Naive thymus-derived CD8-positive, alpha-beta T cell (primary cell): ENCODE results near the gene PRG2. TPM values are rescaled to one million over a fixed set of nuclear protein-coding genes. Genes with fewer than 3 reads are reported as not detected.
"Not testable (repeated sequence)": the region's sequence is repeated elsewhere in the genome, so short reads cannot be mapped to it uniquely, and the experiment has no call there.

ENCODE experiments used
- ATAC-seq, 2 donors: fragments of 150-1000 bp; cut with Tn5 transposase in 1 of 2; sonication (Bioruptor Pico), chemical (Tn5 transposase) in 1 of 2; 1 replicate in 1 of 2; 2 replicates in 1 of 2; pipeline ENCODE4 v1.10.0; 2021; ENCODE audit warnings: mild to moderate bottlenecking in 2 of 2, moderate library complexity in 2 of 2
- POLR2A ChIA-PET: fragments of 350-600 bp; sonication (Branson Sonifier 250); formaldehyde crosslinking; loops from one replicate; lab custom pipeline; 2021; ENCODE audit warnings: antibody characterized with exemption; lab: Charles Lee
- DNase-seq, 10 donors: peaks; one replicate each; pipeline versions ENCODE4 v3.0.0 to v3.0.0-alpha.2; 2020 to 2022
- H3K27ac Mint-ChIP-seq, 10 donors: one replicate each; pipeline ENCODE4 v1.8.0; 2020 to 2022; ENCODE audit warnings: mild to moderate bottlenecking in 10 of 10, mixed read lengths in 10 of 10, moderate library complexity in 4 of 10, inconsistent platforms in 1 of 10
- H3K27me3 Mint-ChIP-seq, 5 donors: one replicate each; pipeline ENCODE4 v1.8.0; 2021 to 2022; ENCODE audit warnings: mixed read lengths in 5 of 5
- H3K36me3 Mint-ChIP-seq, 3 donors: one replicate each; pipeline ENCODE4 v1.8.0; 2020 to 2022; ENCODE audit warnings: mixed read lengths in 3 of 3, mild to moderate bottlenecking in 2 of 3, inconsistent platforms in 1 of 3
- H3K4me1 Mint-ChIP-seq, 4 donors: one replicate each; pipeline ENCODE4 v1.8.0; 2021 to 2022; ENCODE audit warnings: mixed read lengths in 4 of 4
- H3K4me3 Mint-ChIP-seq, 10 donors: one replicate each; pipeline ENCODE4 v1.8.0; 2020 to 2022; ENCODE audit warnings: mild to moderate bottlenecking in 10 of 10, mixed read lengths in 10 of 10, moderate library complexity in 6 of 10, inconsistent platforms in 1 of 10
- H3K9me3 Mint-ChIP-seq, 9 donors: one replicate each; pipeline ENCODE4 v1.8.0; 2020 to 2022; ENCODE audit warnings: mixed read lengths in 9 of 9, mild to moderate bottlenecking in 3 of 9, inconsistent platforms in 1 of 9, moderate library complexity in 1 of 9
- polyA plus RNA-seq, 3 donors: library from polyadenylated mRNA; unstranded; fragments of 300-500 nt; fragmentation: Illumina TruSeq; gene quantifications; one replicate each; pipeline ENCODE4 v1.2.3, GENCODE V29; 2021
- total RNA-seq, 8 experiments: library from RNA in 2 of 8; stranded (reverse) in 2 of 8; gene quantifications; one replicate each; pipeline ENCODE4 v1.2.3 and lab custom pipeline; 2021 to 2026

The PRG2 gene
- total and polyA plus RNA-seq, 5 experiments from 2014 or later, result not detected

GRCh38 chr11:57345555-57346211 is 44.8 kb downstream of the PRG2 start:
- no peaks in the 10 kb centered on the region for H3K36me3 Mint-ChIP-seq
- DNase-seq (peak; percentile 53 to 87 (median 64)), ATAC-seq (peak; percentile 87 to 96)
- POLR2A ChIA-PET, result interaction anchor here (0.7 to 1.0 kb wide), 2 partner anchors 20 to 112 kb away, joined by 3 read pairs; no protein-coding TSS in a partner anchor
- peaks cover 2 to 16% (median 8%) of the 10 kb centered on the region in 4 donors for H3K4me1 Mint-ChIP-seq
- H3K4me3 Mint-ChIP-seq, result no peak overlapping the region
- peaks cover 0 to 3% (median 0%) of the 10 kb centered on the region in 5 donors for H3K27me3 Mint-ChIP-seq
- H3K27ac Mint-ChIP-seq, result peak overlapping the region in 2 of 10 donors; percentile 48 to 70
- no peaks in the 10 kb centered on the region for H3K9me3 Mint-ChIP-seq

GRCh38 chr11:57344826-57345225 is 45.6 kb downstream of the PRG2 start:
- DNase-seq (no peak), ATAC-seq (no peak)
- Mint-ChIP-seq H3K4me1 (peaks cover 2 to 12% (median 4%) of the 10 kb centered on the region in 4 donors), H3K36me3 (no peaks in the 10 kb centered on the region), H3K27me3 (peaks cover 0 to under 1% (median 0%) of the 10 kb centered on the region in 5 donors), H3K9me3 (no peaks in the 10 kb centered on the region), H3K27ac (no peak overlapping the region), H3K4me3 (no peak overlapping the region)
- POLR2A ChIA-PET, result no interaction called here

DNA sequence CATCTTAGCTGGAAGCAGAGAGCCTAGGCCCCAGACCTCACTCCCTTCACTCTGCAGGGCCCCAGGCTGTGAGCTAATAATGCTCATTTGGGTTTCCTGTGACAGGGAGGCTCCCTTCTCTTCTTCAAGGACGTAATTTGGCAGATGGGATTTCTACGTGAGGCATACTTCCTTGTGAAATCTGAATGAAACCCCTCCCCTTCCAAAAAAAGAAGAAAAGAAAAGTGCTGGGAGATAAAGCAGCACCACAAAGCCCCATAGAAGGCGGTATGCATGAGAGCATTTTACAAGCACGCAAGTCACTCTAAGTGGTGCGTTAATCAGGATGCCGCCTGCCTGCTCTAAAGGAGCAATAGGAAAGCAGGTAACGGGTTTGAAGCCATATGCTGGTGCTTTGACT is 46.6 kb downstream of the PRG2 start:
- DNase-seq, result no peak
- Mint-ChIP-seq H3K27me3 (no peaks in the 10 kb centered on the region), H3K4me1 (peaks cover 2 to 11% (median 4%) of the 10 kb centered on the region in 4 donors), H3K9me3 (no peaks in the 10 kb centered on the region), H3K36me3 (no peaks in the 10 kb centered on the region), H3K4me3 (no peak overlapping the region), H3K27ac (no peak overlapping the region)
- ATAC-seq, result no peak
- POLR2A ChIA-PET, result interaction anchor here (1.0 kb wide), 1 partner anchor 13 kb away, joined by 3 read pairs; no protein-coding TSS in a partner anchor

GRCh38 chr11:57342702-57343101 is 47.7 kb downstream of the PRG2 start:
- H3K4me3 Mint-ChIP-seq, result no peak overlapping the region
- H3K4me1 Mint-ChIP-seq, result peaks cover 2 to 11% (median 4%) of the 10 kb centered on the region in 4 donors
- no peaks in the 10 kb centered on the region for H3K9me3 Mint-ChIP-seq
- H3K36me3 Mint-ChIP-seq, result no peaks in the 10 kb centered on the region
- ATAC-seq, result no peak
- POLR2A ChIA-PET, result interaction anchor here (0.7 kb wide), 1 partner anchor 194 kb away, joined by 6 read pairs; the partner anchor contains the start of gene SMTNL1
- H3K27me3 Mint-ChIP-seq, result no peaks in the 10 kb centered on the region
- no peak for DNase-seq
- H3K27ac Mint-ChIP-seq, result peak overlapping the region in 2 of 10 donors; percentile 5 to 64

- ATAC-seq, result no peak
- Mint-ChIP-seq H3K36me3 (no peaks in the 10 kb centered on the region), H3K27me3 (no peaks in the 10 kb centered on the region), H3K9me3 (no peaks in the 10 kb centered on the region), H3K27ac (peak overlapping the region in 1 of 10 donors; percentile 4), H3K4me3 (no peak overlapping the region), H3K4me1 (peaks cover 0 to 14% (median 10%) of the 10 kb centered on the region in 4 donors)
- DNase-seq, result no peak
- POLR2A ChIA-PET, result interaction anchor here (1.2 kb wide), 1 partner anchor 16 kb away, joined by 3 read pairs; the partner anchor contains the start of gene TNKS1BP1
Measured at GRCh38 chr11:57341250-57341808, 49.1 kb downstream of the PRG2 start.

- Mint-ChIP-seq H3K4me1 (peaks cover 3 to 16% (median 13%) of the 10 kb centered on the region in 4 donors), H3K36me3 (no peaks in the 10 kb centered on the region), H3K9me3 (no peaks in the 10 kb centered on the region), H3K27me3 (no peaks in the 10 kb centered on the region), H3K27ac (peak overlapping the region in 1 of 10 donors; percentile 13), H3K4me3 (no peak overlapping the region)
- ATAC-seq, result no peak
- no peak for DNase-seq
- POLR2A ChIA-PET, result no interaction called here
Measured at GRCh38 chr11:57340039-57340615, 50.3 kb downstream of the PRG2 start.

DNA sequence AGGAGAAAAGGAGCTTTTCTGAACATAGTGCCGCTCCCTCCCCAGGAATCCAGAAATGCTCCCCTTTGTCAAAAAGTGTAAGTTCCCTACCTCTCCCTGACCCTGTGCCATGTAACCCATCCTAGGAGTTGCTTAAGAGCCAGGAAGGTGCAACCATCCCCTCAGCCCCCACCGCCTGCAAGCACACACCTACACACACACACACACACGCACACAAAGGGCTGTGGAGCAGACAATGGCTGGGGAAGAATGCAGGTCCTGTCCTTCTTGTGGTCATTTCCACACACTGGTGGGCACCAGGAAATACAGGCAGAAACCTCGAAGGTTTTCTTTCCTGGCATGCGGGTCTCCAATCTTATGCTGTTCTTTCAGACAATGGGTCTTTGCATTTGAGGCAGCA is 51.1 kb downstream of the PRG2 start:
- POLR2A ChIA-PET, result no interaction called here
- DNase-seq, result no peak
- no peaks in the 10 kb centered on the region for H3K36me3 Mint-ChIP-seq
- H3K27ac Mint-ChIP-seq, result peak overlapping the region in 1 of 10 donors; percentile 88
- H3K27me3 Mint-ChIP-seq, result no peaks in the 10 kb centered on the region
- H3K4me3 Mint-ChIP-seq, result no peak overlapping the region
- no peak for ATAC-seq
- H3K9me3 Mint-ChIP-seq, result no peaks in the 10 kb centered on the region
- peaks cover 10 to 23% (median 21%) of the 10 kb centered on the region in 4 donors for H3K4me1 Mint-ChIP-seq

DNA sequence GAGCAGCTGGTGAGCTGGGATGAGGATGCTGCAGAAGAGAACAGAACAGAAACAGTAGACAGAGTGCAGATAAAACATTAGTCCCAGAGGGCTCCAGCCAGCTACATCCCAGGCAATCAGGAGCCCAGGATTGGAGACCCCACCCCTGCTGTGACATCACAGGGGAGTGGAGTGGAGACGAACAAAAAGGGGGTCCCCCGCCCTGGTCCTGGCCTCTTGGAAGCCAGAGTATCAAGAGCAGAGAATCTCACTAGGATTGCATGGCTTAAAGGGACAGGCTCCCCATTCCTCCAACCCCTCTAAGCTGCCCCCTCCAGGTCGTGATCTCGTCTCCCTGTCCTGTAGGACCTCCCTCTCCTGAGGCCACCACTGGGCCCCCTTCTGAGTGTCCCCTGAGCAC is 52.3 kb downstream of the PRG2 start, which contains the start of gene P2RX3:
P2RX3 (plus strand) TSS at position 211 of the 400 bp plus-strand sequence. CDS start 199 bp downstream, outside the sequence.
- no peak for DNase-seq
- Mint-ChIP-seq H3K27ac (peak within 1 kb of the TSS; percentile 37 to 99 (median 76)), H3K27me3 (no peaks in the 10 kb centered on the region), H3K36me3 (peaks cover 0 to 8% (median 0%) of the 10 kb centered on the region in 3 donors), H3K4me1 (peaks cover 13 to 35% (median 30%) of the 10 kb centered on the region in 4 donors), H3K4me3 (peak within 1 kb of the TSS in 6 of 10 donors; percentile 14 to 38 (median 33)), H3K9me3 (no peaks in the 10 kb centered on the region)
- POLR2A ChIA-PET, result interaction anchor here (0.6 to 6.1 kb wide), 3 partner anchors 13 to 304 kb away, joined by 3 to 96 read pairs (median 5); partner anchors contain the start of genes RTN4RL2 and TNKS1BP1
- ATAC-seq, result no peak

- not testable (repeated sequence) for ATAC-seq, DNase-seq, H3K9me3 Mint-ChIP-seq, H3K27me3 Mint-ChIP-seq
- POLR2A ChIA-PET, result interaction anchor here (0.6 to 6.1 kb wide), 4 partner anchors 12 to 178 kb away, joined by 3 to 96 read pairs (median 6); partner anchors contain the start of gene TNKS1BP1
- Mint-ChIP-seq H3K4me1 (peaks cover 13 to 36% (median 33%) of the 10 kb centered on the region in 4 donors), H3K36me3 (peaks cover 0 to 19% (median 0%) of the 10 kb centered on the region in 3 donors), H3K4me3 (peak overlapping the region in 8 of 10 donors; percentile 87 to 98 (median 92)), H3K27ac (peak overlapping the region; percentile 95 to 100 (median 99))
Measured at GRCh38 chr11:57336856-57337255, 53.6 kb downstream of the PRG2 start.

Other genes with a start within 250 kb of the PRG2 start
- not detected for gene LRRC55, start 208.7 kb downstream of the PRG2 start, total RNA-seq
- gene LRRC55, start 208.7 kb downstream of the PRG2 start, polyA plus RNA-seq, result not detected
- not detected for gene APLNR, start 153.4 kb downstream of the PRG2 start, total RNA-seq
- gene APLNR, start 153.4 kb downstream of the PRG2 start, polyA plus RNA-seq, result not detected
- gene TNKS1BP1, start 65.7 kb downstream of the PRG2 start, total RNA-seq, result 10 to 100 TPM; 18.8 to 20.9 TPM
- 1 to 10 TPM in 2 of 3 donors, under 1 TPM in 1; 0.97 to 6.7 (median 2.5) TPM for gene TNKS1BP1, start 65.7 kb downstream of the PRG2 start, polyA plus RNA-seq
- gene SSRP1, start 54.8 kb downstream of the PRG2 start, total RNA-seq, result 10 to 100 TPM; 72.7 to 74.5 TPM
- gene SSRP1, start 54.8 kb downstream of the PRG2 start, polyA plus RNA-seq, result 10 to 100 TPM; 35.9 to 41.0 (median 38.0) TPM
- gene P2RX3, start 52.3 kb downstream of the PRG2 start, total RNA-seq, result not detected
- not detected for gene P2RX3, start 52.3 kb downstream of the PRG2 start, polyA plus RNA-seq
- not detected for gene PRG3, start 9.5 kb downstream of the PRG2 start, total RNA-seq
- gene PRG3, start 9.5 kb downstream of the PRG2 start, polyA plus RNA-seq, result not detected
- 10 to 100 TPM; 14.5 to 17.4 TPM for gene SLC43A3, start 36.5 kb upstream of the PRG2 start, total RNA-seq
- 10 to 100 TPM; 11.4 to 13.7 (median 11.5) TPM for gene SLC43A3, start 36.5 kb upstream of the PRG2 start, polyA plus RNA-seq
- not detected for gene RTN4RL2, start 69.9 kb upstream of the PRG2 start, total RNA-seq
- gene RTN4RL2, start 69.9 kb upstream of the PRG2 start, polyA plus RNA-seq, result under 1 TPM in 2 of 3 donors, not detected in 1; 0.09 to 0.21 TPM
- gene SLC43A1, start 125.1 kb upstream of the PRG2 start, total RNA-seq, result 10 to 100 TPM; 27.2 to 27.8 TPM
- 10 to 100 TPM; 15.3 to 23.2 (median 21.4) TPM for gene SLC43A1, start 125.1 kb upstream of the PRG2 start, polyA plus RNA-seq
- 10 to 100 TPM; 26.6 to 30.2 TPM for gene TIMM10, start 140.1 kb upstream of the PRG2 start, total RNA-seq
- 10 to 100 TPM; 66.1 to 86.5 (median 70.5) TPM for gene TIMM10, start 140.1 kb upstream of the PRG2 start, polyA plus RNA-seq
- not detected for gene SMTNL1, start 146.9 kb upstream of the PRG2 start, total RNA-seq
- under 1 TPM in 2 of 3 donors, not detected in 1; 0.12 to 0.37 TPM for gene SMTNL1, start 146.9 kb upstream of the PRG2 start, polyA plus RNA-seq
- gene UBE2L6, start 177.0 kb upstream of the PRG2 start, total RNA-seq, result 10 to 100 TPM; 61.8 to 66.5 TPM
- gene UBE2L6, start 177.0 kb upstream of the PRG2 start, polyA plus RNA-seq, result 100 to 1,000 TPM; 218 to 246 (median 239) TPM
- gene SERPING1, start 207.0 kb upstream of the PRG2 start, total RNA-seq, result not detected
- gene SERPING1, start 207.0 kb upstream of the PRG2 start, polyA plus RNA-seq, result not detected